CD4-positive, CD25-positive, alpha-beta regulatory T cell (primary cell): Measurements from ENCODE around the gene MVB12B. TPM values are rescaled to one million over a fixed set of nuclear protein-coding genes. Genes with fewer than 3 reads are reported as not detected.
"Not testable (repeated sequence)": the region's sequence is repeated elsewhere in the genome, so short reads cannot be mapped to it uniquely, and the experiment has no call there.

ENCODE experiments used
- ATAC-seq, 2 donors: fragments of 150-1000 bp; cut with Tn5 transposase; one replicate each; pipeline ENCODE4 v1.10.0; 2021; ENCODE audit warnings: low read depth in 2 of 2, moderate number of reproducible peaks in 2 of 2, moderate library complexity in 1 of 2
- DNase-seq, 3 donors: peaks; one replicate each; pipeline versions ENCODE4 v3.0.0 to v3.0.0-alpha.2; 2012 to 2022; ENCODE audit warnings: mixed read lengths in 1 of 3
- H3K27ac ChIP-seq: one replicate; pipeline ENCODE4 v1.7.0; 2013; ENCODE audit warnings: mild to moderate bottlenecking, low read length; ENCODE audit not compliant: insufficient read depth, poor library complexity, severe bottlenecking
- H3K27me3 ChIP-seq: one replicate; pipeline ENCODE4 v1.7.0; 2013; ENCODE audit warnings: low read length; ENCODE audit not compliant: control insufficient read depth, insufficient read depth
- H3K36me3 ChIP-seq: one replicate; pipeline ENCODE4 v1.7.0; 2013; ENCODE audit warnings: mild to moderate bottlenecking, low read length, moderate library complexity; ENCODE audit not compliant: control insufficient read depth, insufficient read depth
- H3K4me1 ChIP-seq: 2 replicates; pipeline ENCODE4 v1.7.0; 2013; ENCODE audit warnings: mild to moderate bottlenecking, low read length; ENCODE audit not compliant: insufficient read depth, control insufficient read depth, poor library complexity, severe bottlenecking
- H3K4me3 ChIP-seq: one replicate; pipeline ENCODE4 v1.7.0; 2013; ENCODE audit warnings: low read depth, mild to moderate bottlenecking, low read length, moderate library complexity
- H3K9me3 ChIP-seq, 2 experiments: 1 replicate in 1 of 2; 2 replicates in 1 of 2; pipeline ENCODE4 v1.7.0; 2013; ENCODE audit warnings: low read length in 2 of 2, mild to moderate bottlenecking in 1 of 2, moderate library complexity in 1 of 2; ENCODE audit not compliant: control insufficient read depth in 2 of 2
- H3K27ac Mint-ChIP-seq, 3 donors: one replicate each; pipeline ENCODE4 v1.8.0; 2020 to 2022; ENCODE audit warnings: mild to moderate bottlenecking in 3 of 3, mixed read lengths in 3 of 3, moderate library complexity in 2 of 3
- H3K27me3 Mint-ChIP-seq: one replicate; pipeline ENCODE4 v1.8.0; 2022; ENCODE audit warnings: mild to moderate bottlenecking, mixed read lengths
- H3K36me3 Mint-ChIP-seq: one replicate; pipeline ENCODE4 v1.8.0; 2020; ENCODE audit warnings: mixed read lengths
- H3K4me1 Mint-ChIP-seq, 4 donors: one replicate each; pipeline ENCODE4 v1.8.0; 2020 to 2022; ENCODE audit warnings: mixed read lengths in 4 of 4, mild to moderate bottlenecking in 1 of 4
- H3K4me3 Mint-ChIP-seq, 4 donors: one replicate each; pipeline ENCODE4 v1.8.0; 2020 to 2022; ENCODE audit warnings: mild to moderate bottlenecking in 4 of 4, mixed read lengths in 4 of 4, moderate library complexity in 3 of 4
- H3K9me3 Mint-ChIP-seq, 7 donors: one replicate each; pipeline ENCODE4 v1.8.0; 2020 to 2022; ENCODE audit warnings: mixed read lengths in 7 of 7, mild to moderate bottlenecking in 3 of 7, moderate library complexity in 2 of 7
- polyA plus RNA-seq, 4 donors: library from polyadenylated mRNA; unstranded; fragments of 300-500 nt; fragmentation: Illumina TruSeq; gene quantifications; one replicate each; pipeline ENCODE4 v1.2.3, GENCODE V29; 2021
- total RNA-seq: library from RNA; stranded (reverse); gene quantifications from one replicate; pipeline ENCODE4 v1.2.3, GENCODE V29; 2022

MVB12B gene, protein sequence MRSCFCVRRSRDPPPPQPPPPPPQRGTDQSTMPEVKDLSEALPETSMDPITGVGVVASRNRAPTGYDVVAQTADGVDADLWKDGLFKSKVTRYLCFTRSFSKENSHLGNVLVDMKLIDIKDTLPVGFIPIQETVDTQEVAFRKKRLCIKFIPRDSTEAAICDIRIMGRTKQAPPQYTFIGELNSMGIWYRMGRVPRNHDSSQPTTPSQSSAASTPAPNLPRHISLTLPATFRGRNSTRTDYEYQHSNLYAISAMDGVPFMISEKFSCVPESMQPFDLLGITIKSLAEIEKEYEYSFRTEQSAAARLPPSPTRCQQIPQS
- total RNA-seq (5.1 TPM), polyA plus RNA-seq (1 to 10 TPM in 2 of 4 donors, under 1 TPM in 2; 0.60 to 1.5 (median 1.2) TPM)

- peak; percentile 43 to 57 (median 43) for DNase-seq
- H3K27me3 Mint-ChIP-seq = peaks cover 18% of the 10 kb centered on the region
- peaks cover 8 to 25% (median 23%) of the 10 kb centered on the region in 4 donors for H3K4me1 Mint-ChIP-seq
Measured at GRCh38 chr9:126326228-126327005, at the start of gene MVB12B. Gene MVB12B (plus strand): TSS chr9:126326829. CDS start chr9:126326930, 101 bp downstream.

DNA sequence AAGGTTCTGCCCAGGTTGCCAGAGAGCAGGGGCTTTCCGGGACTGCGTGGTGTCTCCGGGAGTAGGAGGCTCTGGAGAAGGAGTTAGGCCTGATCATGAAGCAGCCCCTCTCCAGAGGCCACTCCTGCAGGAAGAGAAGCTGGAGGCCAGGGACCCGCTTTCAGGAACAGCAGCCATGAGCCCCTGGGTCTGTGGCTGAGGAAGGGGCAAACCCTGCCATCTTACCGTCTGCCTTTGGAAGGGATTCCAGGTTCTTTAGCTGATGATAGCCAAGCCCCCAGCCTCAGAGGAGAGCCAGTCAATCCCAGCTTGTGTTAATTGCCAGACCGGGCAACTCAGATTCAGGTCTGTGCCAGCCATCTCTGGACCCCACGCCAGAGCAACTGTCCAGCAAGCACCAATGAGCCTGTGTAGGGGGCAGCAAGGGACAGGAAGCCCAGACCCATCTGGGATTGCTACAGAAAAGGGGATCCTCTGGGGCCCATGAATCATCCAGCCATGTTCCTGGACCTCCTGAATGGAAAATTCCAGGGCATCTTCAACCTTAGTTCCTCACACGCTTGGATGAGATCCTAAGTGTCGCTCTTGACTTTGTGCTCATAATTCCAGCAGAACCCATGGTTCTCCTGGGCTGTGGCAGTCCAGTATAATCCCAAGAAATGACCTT lies 42.7 kb upstream of the MVB12B start:
- no peak overlapping the region for H3K27ac ChIP-seq
- H3K4me1 ChIP-seq = no peaks in the 10 kb centered on the region
- H3K4me3 Mint-ChIP-seq = no peak overlapping the region
- H3K36me3 ChIP-seq = no peaks in the 10 kb centered on the region
- DNase-seq (no peak), ATAC-seq (no peak)
- H3K9me3 Mint-ChIP-seq = peaks cover 0 to 9% (median 0%) of the 10 kb centered on the region in 7 donors
- no peak overlapping the region for H3K27ac Mint-ChIP-seq
- no peaks in the 10 kb centered on the region for H3K36me3 Mint-ChIP-seq
- H3K27me3 Mint-ChIP-seq = peaks cover 18% of the 10 kb centered on the region
- H3K4me1 Mint-ChIP-seq = no peaks in the 10 kb centered on the region
- peaks cover 13% of the 10 kb centered on the region for H3K27me3 ChIP-seq
- no peak overlapping the region for H3K4me3 ChIP-seq
- peaks cover 0 to under 1% of the 10 kb centered on the region in 2 experiments for H3K9me3 ChIP-seq

More at GRCh38 chr9:126326228-126327005, at the start of gene MVB12B:
- Histone ChIP-seq H3K36me3 (no peaks in the 10 kb centered on the region), H3K27me3 (peaks cover 2% of the 10 kb centered on the region), H3K4me1 (peaks cover 16% of the 10 kb centered on the region), H3K9me3 (peaks cover 6 to 11% of the 10 kb centered on the region in 2 experiments), H3K4me3 (peak within 1 kb of the TSS; percentile 41), H3K27ac (no peak within 1 kb of the TSS)
- peak; percentile 71 to 74 for ATAC-seq
- Mint-ChIP-seq H3K36me3 (peaks cover 5% of the 10 kb centered on the region), H3K4me3 (peak within 1 kb of the TSS; percentile 86 to 95 (median 89)), H3K9me3 (peaks cover 0 to 8% (median 2%) of the 10 kb centered on the region in 7 donors), H3K27ac (peak within 1 kb of the TSS; percentile 65 to 87 (median 77))

DNA sequence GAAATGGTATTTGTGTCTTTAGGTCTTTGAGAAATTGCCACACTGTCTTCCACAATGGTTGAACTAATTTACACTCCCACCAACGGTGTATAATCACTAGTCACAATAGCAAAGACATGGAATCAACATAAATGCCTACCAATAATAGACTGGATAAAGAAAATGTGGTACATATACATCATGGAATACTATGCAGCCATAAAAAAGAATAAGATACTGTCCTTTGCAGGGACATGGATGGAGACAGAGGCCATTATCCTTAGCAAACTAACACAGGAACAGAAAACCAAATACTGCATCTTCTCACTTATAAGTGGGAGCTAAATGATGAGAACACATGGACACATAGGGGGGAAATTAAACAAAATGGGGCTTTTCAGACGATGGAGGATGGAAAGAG lies 41.0 kb upstream of the MVB12B start:
- not testable (repeated sequence) for H3K27me3 ChIP-seq, H3K9me3 ChIP-seq, H3K36me3 Mint-ChIP-seq, H3K9me3 Mint-ChIP-seq, ATAC-seq, H3K4me3 Mint-ChIP-seq, H3K4me1 Mint-ChIP-seq, H3K4me1 ChIP-seq, DNase-seq, H3K27ac ChIP-seq, H3K36me3 ChIP-seq, H3K4me3 ChIP-seq
- H3K27ac Mint-ChIP-seq = peak overlapping the region in 1 of 3 donors; percentile 3
- peaks cover 13% of the 10 kb centered on the region for H3K27me3 Mint-ChIP-seq

- Mint-ChIP-seq H3K4me3 (no peak overlapping the region), H3K27me3 (peaks cover 13% of the 10 kb centered on the region), H3K36me3 (no peaks in the 10 kb centered on the region), H3K4me1 (no peaks in the 10 kb centered on the region), H3K9me3 (peaks cover 0 to 2% (median 0%) of the 10 kb centered on the region in 7 donors), H3K27ac (no peak overlapping the region)
- DNase-seq (no peak), ATAC-seq (no peak)
- Histone ChIP-seq H3K27me3 (peaks cover 3% of the 10 kb centered on the region), H3K4me3 (no peak overlapping the region), H3K27ac (no peak overlapping the region), H3K36me3 (no peaks in the 10 kb centered on the region), H3K9me3 (no peaks in the 10 kb centered on the region), H3K4me1 (no peaks in the 10 kb centered on the region)
Measured at GRCh38 chr9:126287166-126287866, 39.3 kb upstream of the MVB12B start.

DNA sequence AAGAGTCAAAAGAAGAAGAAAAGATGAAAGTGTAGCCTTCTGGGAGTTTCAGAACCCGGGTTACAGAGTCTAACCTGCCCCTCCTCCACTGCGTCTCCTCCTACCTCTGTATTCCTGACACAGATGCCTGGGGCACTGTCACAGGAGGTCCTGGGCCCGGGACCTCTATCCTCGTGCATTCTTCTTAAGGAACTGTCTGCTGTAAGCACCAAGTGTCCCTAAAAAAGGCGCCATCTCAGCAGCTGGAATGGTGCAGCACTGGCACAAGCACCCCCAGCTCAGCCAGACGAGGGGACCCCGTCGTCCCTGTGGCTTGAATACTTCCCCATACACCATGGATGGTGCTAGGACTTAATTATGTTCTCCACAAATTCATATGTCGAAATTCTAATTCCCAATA lies 35.8 kb upstream of the MVB12B start:
- Mint-ChIP-seq H3K4me1 (no peaks in the 10 kb centered on the region), H3K27ac (no peak overlapping the region), H3K4me3 (no peak overlapping the region), H3K36me3 (no peaks in the 10 kb centered on the region), H3K27me3 (peaks cover 13% of the 10 kb centered on the region), H3K9me3 (peaks cover 0 to 3% (median 0%) of the 10 kb centered on the region in 7 donors)
- no peak for DNase-seq
- Histone ChIP-seq H3K36me3 (no peaks in the 10 kb centered on the region), H3K4me1 (no peaks in the 10 kb centered on the region), H3K27me3 (no peaks in the 10 kb centered on the region), H3K27ac (no peak overlapping the region), H3K9me3 (no peaks in the 10 kb centered on the region), H3K4me3 (no peak overlapping the region)
- no peak for ATAC-seq

- Mint-ChIP-seq H3K27me3 (peaks cover 13% of the 10 kb centered on the region), H3K4me1 (no peaks in the 10 kb centered on the region), H3K4me3 (no peak overlapping the region), H3K36me3 (no peaks in the 10 kb centered on the region), H3K27ac (peak overlapping the region in 1 of 3 donors; percentile 25), H3K9me3 (peaks cover 0 to 3% (median 0%) of the 10 kb centered on the region in 7 donors)
- no peaks in the 10 kb centered on the region for H3K27me3 ChIP-seq
- no peaks in the 10 kb centered on the region for H3K4me1 ChIP-seq
- H3K4me3 ChIP-seq = no peak overlapping the region
- no peak for ATAC-seq
- H3K36me3 ChIP-seq = no peaks in the 10 kb centered on the region
- H3K27ac ChIP-seq = no peak overlapping the region
- no peaks in the 10 kb centered on the region for H3K9me3 ChIP-seq
- no peak for DNase-seq
Measured at GRCh38 chr9:126291925-126292324, 34.7 kb upstream of the MVB12B start.
